GM21528 (cell line): Measurements from ENCODE around the gene CHAMP1.
"Not testable (repeated sequence)": the region's sequence is repeated elsewhere in the genome, so short reads cannot be mapped to it uniquely, and the experiment has no call there.

Experiments
- ATAC-seq: cut with Tn5 transposase; IDR thresholded peaks from one replicate; pipeline ENCODE4 v1.9.1; 2021; ENCODE audit warnings: mild to moderate bottlenecking, moderate library complexity; ENCODE audit not compliant: unreplicated experiment, low FRiP score

Gene CHAMP1

DNA sequence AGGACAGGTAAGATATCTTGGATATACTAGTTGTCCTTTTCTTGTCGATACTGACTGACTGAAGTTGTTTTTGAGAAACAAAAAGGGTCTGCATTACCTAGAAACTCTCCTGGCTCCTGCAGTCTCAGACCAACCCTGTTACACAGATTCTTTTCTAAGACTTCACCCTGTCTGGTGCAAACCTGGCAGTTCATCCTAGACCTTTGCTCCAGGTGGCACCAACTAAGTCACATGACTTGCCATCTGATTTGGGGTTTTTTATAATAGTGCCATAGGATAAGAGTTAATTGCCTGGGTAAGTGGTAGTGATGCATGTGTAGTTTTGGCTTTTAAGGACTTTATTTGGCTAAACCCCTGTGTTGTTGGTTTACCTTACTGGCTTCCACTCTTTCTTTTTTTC lies 14.3 kb downstream of the CHAMP1 start:
- no peak for ATAC-seq

- ATAC-seq = no peak
Observed at GRCh38 chr13:114330086-114330485, 15.8 kb downstream of the CHAMP1 start.

DNA sequence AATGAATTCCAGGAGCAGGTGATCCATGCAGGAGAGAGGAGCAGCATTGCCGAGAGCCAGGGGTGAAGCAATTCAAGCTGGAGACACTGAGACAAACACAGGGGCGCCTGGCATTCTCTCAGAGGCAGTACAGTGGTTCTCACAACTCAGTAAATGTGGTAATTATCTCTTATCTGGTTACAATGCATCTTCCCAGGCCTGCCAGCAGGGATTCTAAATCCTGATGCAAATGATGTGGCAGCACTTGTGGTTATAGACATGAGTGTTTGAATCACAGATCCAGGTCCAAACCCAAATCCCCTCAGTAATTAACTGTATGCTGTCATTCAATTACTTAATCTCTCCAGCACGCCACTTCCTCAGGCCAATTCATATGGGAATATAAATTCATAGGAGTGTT lies 19.6 kb downstream of the CHAMP1 start:
- ATAC-seq = not testable (repeated sequence)

GRCh38 chr13:114334305-114335053 lies 20.2 kb downstream of the CHAMP1 start:
- ATAC-seq = no peak

DNA sequence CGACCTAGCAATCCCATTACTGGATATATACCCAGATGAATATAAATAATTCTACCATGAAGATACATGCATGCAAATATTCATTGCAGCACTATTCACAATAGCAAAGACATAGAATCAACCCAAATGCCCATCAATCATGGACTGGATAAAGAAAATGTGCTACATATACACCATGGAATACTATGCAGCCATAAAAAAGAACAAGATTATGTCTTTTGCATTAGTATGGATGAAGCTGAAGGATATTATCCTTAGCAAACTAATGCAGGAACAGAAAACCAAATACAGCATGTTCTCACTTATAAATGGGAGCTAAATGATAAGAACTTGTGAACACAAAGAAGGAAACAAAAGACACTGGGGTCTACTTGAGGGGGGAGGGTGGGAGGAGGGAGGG lies 22.2 kb downstream of the CHAMP1 start:
- not testable (repeated sequence) for ATAC-seq

DNA sequence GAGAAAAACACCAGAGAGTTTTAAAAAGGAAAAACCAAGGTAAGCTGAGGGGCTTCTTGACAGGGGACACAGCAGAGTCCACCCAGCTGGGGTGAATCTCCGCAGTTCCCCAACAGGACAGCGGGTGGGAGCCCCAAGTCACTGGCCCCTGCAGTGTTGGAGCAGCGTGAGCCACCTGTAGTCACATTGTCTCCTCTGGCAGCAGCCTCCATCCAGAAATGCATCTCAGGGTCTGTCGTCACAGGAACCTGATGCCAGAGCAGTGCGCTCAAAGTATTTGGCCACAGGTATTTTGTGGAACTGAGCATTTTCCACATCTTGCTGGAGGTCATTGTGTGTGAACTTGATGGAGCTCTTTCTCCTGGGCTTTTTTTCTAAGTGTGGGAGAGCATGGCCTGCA lies 24.7 kb downstream of the CHAMP1 start:
- no peak for ATAC-seq

DNA sequence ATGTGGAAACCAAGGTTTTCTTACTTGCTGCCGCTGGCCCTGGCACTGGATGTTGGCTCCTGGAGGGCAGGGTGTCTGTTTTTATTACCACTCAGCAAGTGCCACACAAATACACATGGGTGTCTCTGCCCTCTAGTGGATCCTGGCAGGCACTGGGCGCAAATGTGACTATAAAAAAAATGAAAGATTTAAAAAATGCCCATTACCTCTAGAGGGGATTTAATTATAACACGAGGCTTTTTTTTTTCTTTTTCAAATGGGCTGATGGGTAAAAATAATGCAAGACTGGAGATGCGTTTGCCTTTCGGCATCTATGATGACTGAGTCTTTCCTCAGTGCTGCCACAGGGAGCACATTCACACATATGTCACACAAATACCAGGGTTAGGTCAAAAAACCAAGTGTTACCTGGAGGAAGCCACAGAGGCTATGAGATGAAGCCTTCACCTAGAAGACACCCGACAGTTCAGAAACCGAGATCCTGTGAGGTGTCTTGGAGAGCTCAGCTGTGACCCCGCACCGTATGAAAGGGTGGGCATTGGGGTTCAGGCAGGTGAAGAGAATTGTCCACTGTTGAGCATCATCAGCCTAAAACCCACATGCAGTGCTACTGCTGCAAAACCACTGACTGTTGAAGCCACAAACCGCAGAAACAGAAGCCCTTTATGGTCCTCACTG lies 25.7 kb downstream of the CHAMP1 start:
- no peak for ATAC-seq

DNA sequence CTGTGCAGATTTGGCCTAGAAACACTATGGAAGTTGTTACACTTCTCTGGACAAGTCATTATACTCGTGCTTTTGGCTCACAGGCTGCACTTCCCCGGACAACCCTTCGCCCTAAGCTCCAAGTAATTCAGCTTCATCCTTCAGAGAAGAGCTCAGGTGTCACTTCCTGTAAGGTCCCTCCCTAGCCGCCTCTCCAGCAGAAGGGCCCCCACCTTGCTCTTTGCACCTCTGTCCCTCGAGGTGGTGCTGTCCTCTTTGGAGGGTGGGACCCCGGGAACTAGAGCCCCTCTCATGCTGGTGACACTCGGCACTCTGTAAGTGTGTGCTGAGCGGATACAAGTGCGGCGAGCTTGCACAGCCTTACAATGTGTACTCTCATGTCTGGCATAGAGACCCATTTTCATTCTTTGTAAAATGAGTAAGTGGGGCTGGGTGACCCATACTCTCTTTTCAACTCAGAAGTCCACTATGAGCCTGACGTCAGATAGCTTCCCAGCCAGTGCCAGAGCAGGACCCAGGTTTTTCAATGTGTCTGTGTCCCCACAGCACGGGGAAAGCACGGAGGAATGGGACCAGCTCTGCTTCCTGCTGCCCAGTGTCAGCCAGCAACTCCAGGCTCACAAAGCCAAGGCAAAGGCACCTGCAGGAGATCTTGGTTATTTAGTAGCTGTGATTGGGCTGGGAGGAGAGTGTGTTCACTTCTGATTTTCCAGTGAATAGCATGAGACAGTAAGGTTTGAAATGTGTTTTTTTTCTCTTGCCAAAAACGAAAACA lies 26.9 kb downstream of the CHAMP1 start:
- no peak for ATAC-seq

- not testable (repeated sequence) for ATAC-seq
Observed at GRCh38 chr13:114347256-114347655, 33.0 kb downstream of the CHAMP1 start.

DNA sequence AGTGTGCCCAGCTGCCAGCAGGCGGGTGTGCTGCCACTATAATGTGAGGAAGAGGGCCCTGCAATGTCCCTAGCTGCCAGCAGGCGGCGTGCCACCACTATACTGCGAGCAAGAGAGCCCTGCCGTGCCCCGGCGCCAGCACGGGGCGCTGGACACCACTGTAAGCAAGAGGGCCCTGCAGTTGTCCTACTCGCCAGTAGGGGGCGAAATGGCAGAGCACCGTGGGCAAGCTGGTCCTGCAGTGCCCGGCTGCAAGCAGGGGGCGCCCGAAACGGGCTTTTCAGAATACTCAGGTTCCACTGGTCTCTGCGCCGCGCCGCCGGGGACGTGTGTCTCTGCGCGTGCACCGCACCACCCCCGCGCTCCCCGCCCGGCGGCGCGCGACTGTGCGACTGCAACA lies 38.5 kb downstream of the CHAMP1 start:
- ATAC-seq = not testable (repeated sequence)

DNA sequence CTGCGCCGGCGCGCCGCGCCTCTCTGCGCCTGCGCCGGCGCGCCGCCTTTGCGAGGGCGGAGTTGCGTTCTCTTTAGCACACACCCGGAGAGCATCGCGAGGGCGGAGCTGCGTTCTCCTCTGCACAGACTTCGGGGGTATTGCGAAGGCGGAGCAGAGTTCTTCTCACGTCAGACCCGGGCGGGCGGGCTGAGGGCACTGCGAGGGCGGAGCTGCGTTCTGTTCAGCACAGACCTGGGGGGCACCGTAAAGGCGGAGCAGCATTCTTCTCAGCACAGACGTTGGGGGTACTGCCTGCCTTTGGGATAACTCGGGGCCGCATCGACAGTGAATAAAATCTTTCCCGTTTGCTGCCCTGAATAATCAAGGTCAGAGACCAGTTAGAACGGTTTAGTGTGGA lies 39.1 kb downstream of the CHAMP1 start:
- ATAC-seq = not testable (repeated sequence)
